Activated T-helper 1 cell treated with anti-CD3 and anti-CD28 coated beads, Interleukin-2, amount 50 U/mL, for 16 hours (primary cell): Measurements from ENCODE around the gene NUP62.
"Not testable (repeated sequence)": the region's sequence is repeated elsewhere in the genome, so short reads cannot be mapped to it uniquely, and the experiment has no call there.

Experiments
- DNase-seq, 2 donors: peaks; one replicate each; pipeline ENCODE4 v3.0.0-alpha.2; 2020; ENCODE audit warnings: low read depth in 1 of 2, low spot score in 1 of 2

The NUP62 gene

GRCh38 chr19:49925486-49925885 is 3.8 kb downstream of the NUP62 start:
- DNase-seq = no peak

DNA sequence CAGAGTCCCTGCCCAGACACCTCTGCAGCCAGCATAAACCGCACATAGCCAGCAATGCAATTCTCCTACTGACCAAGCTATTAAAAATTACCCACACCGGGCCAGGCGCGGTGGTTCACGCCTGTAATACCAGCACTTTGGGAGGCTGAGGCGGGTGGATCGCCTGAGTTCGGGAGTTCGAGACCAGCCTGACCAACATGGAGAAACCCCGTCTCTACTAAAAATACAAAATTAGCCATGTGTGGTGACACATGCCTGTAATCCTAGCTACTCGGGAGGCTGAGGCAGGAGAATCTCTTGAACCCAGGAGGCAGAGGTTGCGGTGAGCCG is 4.5 kb downstream of the NUP62 start:
- DNase-seq = not testable (repeated sequence)

GRCh38 chr19:49924004-49924880 is 5.1 kb downstream of the NUP62 start:
- no peak for DNase-seq

DNA sequence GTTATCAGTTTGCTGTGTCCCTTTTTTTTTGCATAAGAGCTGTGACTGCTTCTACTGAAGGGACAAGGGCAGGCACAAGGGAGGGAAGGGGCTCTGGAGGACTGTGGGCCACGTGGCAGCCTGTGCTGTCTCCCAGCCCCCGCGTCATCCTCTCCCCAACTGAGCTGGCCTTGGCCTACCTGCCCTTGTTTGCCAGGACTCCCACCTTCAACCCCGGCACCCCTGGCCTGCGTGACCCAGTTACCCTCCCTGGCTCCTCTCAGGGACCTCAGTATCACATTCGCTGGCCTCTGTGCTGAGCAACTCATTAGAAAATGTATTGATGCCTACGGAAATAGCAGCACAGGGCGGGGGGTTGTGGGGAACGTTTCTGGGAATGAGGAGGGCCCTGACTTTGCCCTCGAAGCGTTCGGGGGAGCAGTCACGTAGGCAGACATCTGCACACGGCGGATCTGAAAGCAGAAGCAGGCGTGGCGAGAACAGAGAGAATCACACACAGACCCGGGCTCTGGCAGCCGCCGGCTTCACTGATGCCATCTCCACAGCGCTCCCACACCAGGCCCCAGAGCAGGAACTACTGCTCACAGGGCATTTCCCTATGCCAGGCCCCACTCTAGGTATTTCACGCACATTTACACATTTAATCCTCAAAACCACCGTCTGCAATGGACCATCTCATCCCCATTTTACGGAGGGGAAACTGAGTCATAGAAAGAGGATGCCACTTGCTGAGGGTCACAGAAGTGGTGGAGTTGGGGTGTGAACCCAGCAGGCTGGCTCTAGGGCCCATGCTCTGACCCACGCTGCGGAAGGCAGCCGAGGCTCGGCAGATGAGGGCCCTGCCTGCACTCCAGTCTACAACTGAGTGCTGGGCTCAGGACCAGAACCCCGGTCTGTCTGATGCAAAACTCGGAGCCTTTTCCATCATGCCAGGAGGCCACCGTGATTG is 6.0 kb downstream of the NUP62 start:
- DNase-seq = no peak

GRCh38 chr19:49921871-49922795 is 7.2 kb downstream of the NUP62 start:
- DNase-seq = no peak

DNA sequence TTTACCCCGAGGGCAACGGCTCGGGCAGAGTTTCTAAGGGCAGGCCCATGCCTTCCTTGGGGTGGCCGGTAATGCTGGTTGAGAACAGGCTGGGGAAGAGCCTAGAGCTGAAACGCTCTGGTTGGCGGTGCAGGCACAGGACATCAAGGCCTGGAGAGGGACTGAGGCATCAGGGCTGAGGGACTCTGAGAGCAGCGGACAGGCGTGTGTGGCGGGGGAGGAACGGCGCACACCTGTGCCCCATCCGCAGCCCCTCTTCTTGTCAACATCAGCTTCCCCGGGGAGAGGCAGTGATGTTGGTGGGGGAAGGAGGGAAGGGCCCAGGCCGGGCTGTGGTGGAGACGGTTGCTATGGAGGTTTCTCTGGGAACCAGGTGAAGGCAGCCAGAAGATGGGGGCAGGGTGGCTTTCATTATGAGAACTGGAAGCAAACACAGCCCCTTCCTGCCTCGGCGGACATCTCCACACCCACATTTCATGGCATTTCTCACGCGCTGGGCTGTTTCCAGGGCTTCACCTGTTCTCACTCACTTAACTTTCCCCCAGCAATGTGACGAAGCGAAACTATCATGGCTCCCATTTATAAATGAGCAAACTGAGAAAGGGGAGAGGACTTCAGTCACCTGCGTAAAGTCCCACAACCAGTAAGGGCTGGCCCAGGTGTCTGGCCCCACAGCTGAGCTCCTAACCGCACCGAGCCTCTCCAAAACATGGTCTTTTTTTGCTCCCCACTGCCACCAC is 8.5 kb downstream of the NUP62 start:
- no peak for DNase-seq

DNA sequence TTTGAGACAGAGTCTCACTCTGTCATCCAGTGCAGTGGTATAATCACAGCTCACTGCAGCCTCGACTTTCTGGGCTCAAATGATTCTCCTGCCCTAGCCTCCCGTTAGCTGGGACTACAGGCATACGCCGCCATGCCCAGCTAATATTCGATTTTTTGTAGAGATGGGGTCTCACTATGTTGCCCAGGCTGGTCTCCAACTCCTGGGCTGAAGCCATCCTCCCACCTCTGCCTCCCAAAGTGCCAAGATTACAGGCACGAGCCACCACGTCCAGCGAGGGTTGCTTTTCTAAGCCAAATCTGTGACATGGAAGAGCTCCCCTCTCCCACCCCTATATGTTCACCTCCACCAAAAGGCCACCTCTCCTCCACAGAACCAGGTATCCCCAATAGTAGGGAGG is 11.2 kb downstream of the NUP62 start:
- no peak for DNase-seq

GRCh38 chr19:49916839-49917733 is 12.2 kb downstream of the NUP62 start:
- no peak for DNase-seq

DNA sequence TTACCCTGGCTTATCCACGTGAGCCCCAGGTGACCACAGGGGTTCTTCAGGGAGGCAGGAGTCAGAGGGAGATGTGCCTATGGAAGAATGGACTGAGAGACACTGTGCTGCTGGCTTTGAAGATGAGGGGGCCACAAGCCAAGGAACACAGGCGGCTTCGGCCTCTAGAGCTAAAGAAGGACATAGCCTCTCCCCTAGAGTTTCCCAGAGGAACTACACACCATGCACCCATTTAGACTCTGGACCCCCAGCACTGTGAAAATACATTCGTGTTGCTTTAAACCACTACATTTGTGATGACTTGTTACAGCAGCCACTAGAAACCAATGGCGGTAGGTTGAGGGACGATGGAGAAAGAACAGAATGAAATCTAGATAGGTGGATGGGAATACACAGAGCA is 14.0 kb downstream of the NUP62 start:
- DNase-seq = no peak

DNA sequence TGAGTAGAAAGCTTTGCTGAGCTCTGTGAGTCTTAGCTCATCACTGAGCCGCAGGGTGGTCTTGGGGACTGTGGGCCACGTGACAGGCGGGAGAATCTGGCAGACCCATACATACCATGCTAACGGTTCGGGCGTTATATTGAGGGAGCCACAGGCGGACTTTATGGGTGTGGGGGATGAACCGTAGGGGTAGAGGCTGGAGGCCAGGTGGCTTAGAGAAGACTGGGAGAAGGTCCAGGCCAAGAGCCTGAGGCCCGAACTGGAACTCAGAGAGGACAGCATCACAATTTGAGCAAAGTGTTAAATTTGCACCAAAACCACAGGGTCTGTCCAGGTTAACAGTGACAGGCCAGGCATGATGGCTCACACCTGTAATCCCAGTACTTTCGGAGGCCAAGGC is 15.6 kb downstream of the NUP62 start:
- DNase-seq = no peak

DNA sequence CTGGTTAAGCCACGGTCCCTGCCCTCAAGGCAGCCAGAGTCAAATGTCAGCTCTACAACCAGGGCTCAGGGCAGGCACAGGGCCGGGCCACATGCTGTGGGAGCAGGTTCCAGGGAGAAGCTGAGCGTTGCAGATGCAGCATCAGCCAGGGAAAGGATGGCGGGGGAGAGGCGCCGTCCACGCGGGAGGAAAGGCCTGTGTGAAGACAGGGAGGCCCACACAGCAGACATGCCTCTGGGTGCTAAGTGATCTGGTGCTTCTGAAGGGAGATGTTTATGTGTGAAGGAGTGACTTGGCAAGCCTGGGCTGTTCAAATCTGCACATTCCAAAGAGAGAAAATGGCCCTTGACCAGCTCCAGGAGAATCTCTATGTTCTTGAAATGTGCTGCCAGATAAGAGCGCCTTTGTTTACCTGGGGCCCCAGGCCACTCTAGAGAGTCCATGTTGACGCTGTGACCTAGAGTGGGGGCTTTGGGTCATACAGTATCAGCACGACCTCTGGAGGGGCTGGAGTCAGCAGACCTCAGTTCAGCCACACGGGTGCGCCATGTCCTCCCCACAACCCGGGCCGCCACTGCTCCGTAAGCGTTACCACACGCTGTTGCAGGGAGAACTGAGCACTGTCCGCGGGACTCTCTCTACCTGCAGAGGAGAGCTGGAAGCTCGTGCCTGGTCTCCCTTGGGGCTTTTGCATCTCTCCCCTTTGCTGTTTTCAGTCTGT is 16.2 kb downstream of the NUP62 start:
- DNase-seq = no peak

GRCh38 chr19:49911381-49912145 is 17.7 kb downstream of the NUP62 start:
- DNase-seq = no peak

DNA sequence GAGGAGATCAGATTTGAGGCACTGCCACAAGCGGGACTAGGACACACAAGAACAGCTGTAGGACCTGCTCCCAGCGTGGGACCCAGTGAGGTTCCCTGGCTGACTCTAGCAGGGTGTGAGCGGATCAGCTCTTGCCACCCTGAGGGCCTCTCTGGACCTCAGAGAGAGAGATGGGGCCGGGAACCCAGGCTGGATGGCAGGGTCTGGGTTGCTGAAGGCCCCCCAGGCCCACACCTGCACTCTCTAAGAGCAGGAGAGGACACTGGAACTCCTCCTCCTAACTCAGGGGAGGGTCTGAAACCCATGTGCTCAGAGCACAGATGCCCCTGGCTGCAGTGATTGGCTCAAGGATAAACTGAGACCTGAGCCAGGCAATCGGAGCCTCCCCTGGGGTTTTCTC is 19.1 kb downstream of the NUP62 start:
- no peak for DNase-seq

DNA sequence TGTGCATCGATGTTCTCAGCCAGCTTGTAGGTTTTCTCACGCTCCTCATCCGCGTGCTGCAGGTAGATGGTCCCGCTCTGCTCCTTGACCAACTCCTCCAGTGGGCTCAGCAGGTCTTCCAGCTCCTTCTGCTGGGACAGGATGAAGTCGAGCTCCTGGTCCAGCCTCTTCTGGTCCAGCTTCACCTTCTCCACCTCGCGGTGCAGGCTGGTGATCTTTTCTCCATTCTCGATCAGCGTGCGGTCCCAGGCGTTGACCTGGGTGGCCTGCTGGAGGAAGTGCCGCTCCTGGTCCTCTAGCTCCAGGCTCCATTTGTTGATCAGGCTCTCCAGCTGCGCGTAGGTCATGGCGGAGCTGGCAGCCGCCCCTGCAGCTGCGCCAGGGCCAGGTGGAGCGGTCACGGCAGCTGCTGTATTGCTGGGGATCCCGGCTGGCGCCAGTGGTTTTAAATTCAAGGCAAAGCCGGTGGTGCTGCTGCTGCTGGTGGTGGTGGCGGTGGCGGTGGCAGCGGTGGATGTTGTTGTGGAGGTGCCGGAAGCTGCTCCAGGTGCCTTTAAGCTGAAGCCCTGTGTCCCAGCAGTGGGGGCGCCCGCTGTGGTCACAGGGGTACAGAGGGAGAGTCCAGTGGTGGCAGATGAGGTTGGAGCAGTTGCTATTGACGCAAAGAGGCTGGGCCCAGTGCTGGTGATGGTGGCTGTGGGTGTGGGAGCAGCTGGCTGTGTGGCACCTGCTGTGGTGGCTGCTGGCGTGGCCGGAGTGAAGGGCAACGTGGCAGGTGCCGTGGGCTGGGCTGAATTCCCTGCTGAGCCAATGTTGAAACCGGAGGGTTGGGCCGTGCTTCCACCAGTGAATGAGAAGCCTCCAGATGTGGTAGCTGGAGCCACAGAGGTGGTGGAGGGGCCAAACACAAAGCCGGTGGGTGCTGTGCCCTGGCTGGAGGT is 20.6 kb downstream of the NUP62 start:
- no peak for DNase-seq

DNA sequence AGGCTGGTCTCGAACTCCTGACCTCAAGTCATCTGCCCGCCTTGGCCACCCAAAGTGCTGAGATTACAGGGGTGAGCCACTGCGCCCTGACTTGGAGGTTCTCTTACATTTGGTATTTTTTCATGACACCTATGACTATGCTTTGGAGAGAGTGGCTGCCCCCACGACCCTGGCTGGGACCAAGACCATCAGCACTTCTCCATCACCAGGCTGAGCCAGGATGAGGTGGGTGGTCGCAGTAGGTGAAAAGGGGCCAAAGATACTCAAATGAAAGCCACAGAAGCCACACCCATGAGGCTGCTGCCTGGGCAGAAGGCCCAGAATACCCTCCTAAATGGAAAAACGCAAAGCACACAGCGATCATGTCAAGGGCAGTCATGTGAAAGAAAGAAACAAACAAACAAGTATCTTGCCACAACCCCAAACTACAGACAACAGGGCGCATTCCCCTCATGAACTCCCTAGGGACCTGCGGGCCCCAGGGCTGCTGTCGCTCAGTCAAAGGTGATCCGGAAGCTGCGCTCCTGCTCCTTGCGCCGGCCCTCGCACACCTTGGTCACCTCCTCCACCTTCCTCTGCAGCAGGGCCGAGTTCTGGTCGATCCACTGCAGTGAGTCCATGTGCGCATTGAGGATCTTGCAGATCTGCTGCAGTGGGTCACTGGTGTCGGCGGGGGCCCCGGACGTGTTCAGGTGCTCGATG is 21.4 kb downstream of the NUP62 start:
- no peak for DNase-seq

DNA sequence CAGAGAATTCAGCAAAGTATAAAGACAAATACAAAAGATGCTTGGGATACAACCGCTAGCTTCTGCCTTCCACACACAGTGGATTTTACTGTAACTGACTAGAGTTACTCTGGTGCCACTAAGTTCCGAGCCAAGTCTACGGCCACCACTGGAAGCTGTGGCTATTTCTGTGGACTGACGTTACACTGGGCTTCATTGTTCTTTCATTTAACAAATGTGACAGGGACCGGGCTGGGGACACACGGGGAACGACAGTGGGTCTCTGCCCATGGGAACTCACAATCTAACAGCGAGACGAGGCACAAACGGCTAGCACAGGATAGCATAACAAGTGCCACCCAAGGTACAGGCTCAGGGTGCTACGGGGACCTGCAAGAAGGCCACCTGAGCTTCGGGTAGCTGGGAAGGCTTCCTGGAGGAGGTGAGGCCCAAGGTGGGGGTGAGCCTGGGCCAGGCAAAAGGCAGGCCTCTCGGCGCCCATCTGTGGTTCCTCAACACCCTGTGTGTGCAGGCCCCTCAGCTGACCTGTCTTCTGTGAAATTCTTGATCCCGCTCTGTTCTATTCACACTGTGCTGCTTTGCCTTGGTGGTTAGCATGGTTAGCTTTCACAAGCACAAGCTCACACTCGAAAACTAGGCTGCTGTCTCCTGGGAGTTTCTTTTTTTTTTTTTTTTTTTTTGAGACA is 22.3 kb downstream of the NUP62 start:
- no peak for DNase-seq
